ENCODE results near the gene INSYN1.

- TF ChIP-seq CTCF (IDR thresholded peaks at IDR 0.05), result no peak
- no peak for TF ChIP-seq POLR2A (IDR thresholded peaks at IDR 0.05)
These were observed 351 bp downstream of the INSYN1 start for GRCh38 chr15:73752806-73753193.
